Epithelial cell of proximal tubule (primary cell): ENCODE results near the gene GTPBP1. TPM values are rescaled to one million over a fixed set of nuclear protein-coding genes. Genes with fewer than 3 reads are reported as not detected.

Source experiments
- DNase-seq: peaks from one replicate; pipeline ENCODE4 v3.0.0-alpha.2; 2011; ENCODE audit warnings: low read depth
- H3K4me3 ChIP-seq: 2 replicates; pipeline ENCODE4 v1.5.1; 2011; ENCODE audit warnings: low read depth, mild to moderate bottlenecking, low read length
- CTCF ChIP-seq: conservative IDR thresholded peaks from 2 replicates; pipeline ENCODE4 v1.5.1; 2012; ENCODE audit warnings: low read depth, mild to moderate bottlenecking, low read length
- total RNA-seq: library from RNA; depleted of rRNA; stranded (reverse); fragments of >200 nt; gene quantifications from 2 replicates; pipeline ENCODE4 v1.2.3, GENCODE V29; 2015

The GTPBP1 gene
- total RNA-seq, 1 donor from 2014 or later = 36.2 TPM

DNA sequence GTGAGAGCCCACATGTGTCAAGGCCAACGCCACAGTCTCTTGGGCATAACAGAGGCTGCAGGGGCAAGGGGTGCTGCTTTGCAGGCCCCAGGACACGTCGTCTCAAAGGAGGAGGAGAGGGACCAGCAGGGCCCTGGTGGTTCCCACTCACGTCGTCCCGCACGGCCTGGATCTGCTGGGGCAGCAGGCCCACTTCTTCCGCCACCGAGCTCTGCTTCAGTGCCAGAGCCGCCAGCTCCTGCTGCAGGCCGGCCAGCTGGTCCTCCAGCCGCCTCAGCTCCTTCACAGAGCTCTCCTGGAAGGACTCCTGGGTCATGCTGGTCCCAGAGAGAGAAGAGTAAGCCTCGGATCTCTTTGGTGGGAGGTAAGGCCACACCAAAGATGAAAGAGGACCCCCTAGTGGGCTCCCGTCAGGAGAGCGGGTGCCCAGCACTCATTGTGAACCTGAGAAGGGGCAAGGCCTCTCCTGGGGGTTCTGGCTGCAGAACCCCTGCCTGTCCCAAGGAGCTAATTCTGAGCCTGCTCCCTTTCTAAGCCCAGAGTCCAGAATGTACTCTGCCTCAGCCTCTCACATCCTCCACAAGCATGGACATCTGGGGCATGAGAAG lies 34.5 kb downstream of the GTPBP1 start:
- DNase-seq = no peak

GRCh38 chr22:38740754-38741153 lies 35.0 kb downstream of the GTPBP1 start:
- no peak overlapping the region for H3K4me3 ChIP-seq
- no peak for DNase-seq
- no peak for TF ChIP-seq CTCF

More for the DNA sequence above, 34.5 kb downstream of the GTPBP1 start:
- no peak overlapping the region for H3K4me3 ChIP-seq
- TF ChIP-seq CTCF = no peak

GRCh38 chr22:38741166-38741565 lies 35.4 kb downstream of the GTPBP1 start:
- no peak overlapping the region for H3K4me3 ChIP-seq
- DNase-seq = no peak
- no peak for TF ChIP-seq CTCF

- H3K4me3 ChIP-seq = no peak overlapping the region
- TF ChIP-seq CTCF = no peak
- DNase-seq = no peak
Measured at GRCh38 chr22:38741576-38741975, 35.8 kb downstream of the GTPBP1 start.

- no peak for TF ChIP-seq CTCF
Measured at GRCh38 chr22:38742176-38742942, 36.6 kb downstream of the GTPBP1 start.

DNA sequence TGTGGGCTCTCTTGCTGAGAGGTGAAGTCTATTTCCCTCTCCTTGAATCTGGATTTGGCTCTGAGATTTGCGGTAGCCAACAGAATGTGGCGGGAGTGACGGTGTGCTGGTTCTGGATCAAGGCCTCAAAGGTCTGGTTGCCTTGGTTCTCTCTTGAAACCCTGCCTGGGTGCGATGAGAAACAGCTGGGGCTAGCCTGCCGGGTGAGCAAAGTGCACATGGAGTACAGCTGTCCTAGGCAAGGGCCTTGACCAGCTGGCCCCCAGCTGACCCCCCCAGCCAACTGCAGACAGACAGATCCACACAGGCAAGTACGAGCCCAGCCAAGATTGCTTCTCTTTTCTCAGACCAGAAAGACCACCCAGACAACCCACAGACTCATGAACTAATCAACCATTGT lies 39.2 kb downstream of the GTPBP1 start:
- H3K4me3 ChIP-seq = no peak overlapping the region
- no peak for TF ChIP-seq CTCF
- no peak for DNase-seq

More at GRCh38 chr22:38742176-38742942, 36.6 kb downstream of the GTPBP1 start:
- no peak overlapping the region for H3K4me3 ChIP-seq
- no peak for DNase-seq
